Neural cell (in vitro differentiated cells): Measurements from ENCODE around the gene PNRC2. TPM values are rescaled to one million over a fixed set of nuclear protein-coding genes. Genes with fewer than 3 reads are reported as not detected.

Experiments
- H2AFZ ChIP-seq: fragments of 200-600, 300-800 bp; sonication (generic), shearing (Covaris generic); 2 replicates; pipeline ENCODE4 v1.6.0; 2014; ENCODE audit warnings: low read depth, mild to moderate bottlenecking, antibody characterized with exemption, low read length, moderate library complexity
- H3F3A ChIP-seq: fragments of 200-600 bp; shearing (Covaris generic); 2 replicates; pipeline ENCODE4 v1.6.1; 2016; ENCODE audit warnings: mild to moderate bottlenecking, moderate library complexity, mixed read lengths, antibody characterized with exemption, low read length; ENCODE audit not compliant: insufficient read depth, poor library complexity, severe bottlenecking
- H3K27ac ChIP-seq: fragments of 200-600, 300-800 bp; sonication (generic), shearing (Covaris generic); 2 replicates; pipeline ENCODE4 v1.5.1; 2014; ENCODE audit warnings: mild to moderate bottlenecking, low read length, moderate library complexity
- H3K27me3 ChIP-seq: fragments of 300-800, 200-600 bp; sonication (generic), shearing (Covaris generic); 2 replicates; pipeline ENCODE4 v1.6.0; 2014; ENCODE audit warnings: mild to moderate bottlenecking, low read depth, low read length, moderate library complexity; ENCODE audit not compliant: insufficient read depth
- H3K36me3 ChIP-seq: fragments of 300-800, 200-600 bp; sonication (generic), shearing (Covaris generic); 2 replicates; pipeline ENCODE4 v1.5.1; 2014; ENCODE audit warnings: mild to moderate bottlenecking, antibody characterized with exemption, low read length, moderate library complexity; ENCODE audit not compliant: insufficient read depth
- H3K4me2 ChIP-seq: fragments of 300-800, 200-600 bp; sonication (generic), shearing (Covaris generic); 2 replicates; pipeline ENCODE4 v1.6.0; 2014; ENCODE audit warnings: mild to moderate bottlenecking, low read length
- H3K4me3 ChIP-seq: fragments of 300-800, 200-600 bp; sonication (generic), shearing (Covaris generic); 2 replicates; pipeline ENCODE4 v1.5.1; 2014; ENCODE audit warnings: mild to moderate bottlenecking, low read length, moderate library complexity
- H3K79me2 ChIP-seq: fragments of 200-600 bp; shearing (Covaris generic); replicated peaks from 2 replicates; pipeline ENCODE4 v1.6.0; 2014; ENCODE audit warnings: mild to moderate bottlenecking, low read length, moderate library complexity; ENCODE audit not compliant: insufficient read depth
- H3K9ac ChIP-seq: fragments of 300-800, 200-600 bp; sonication (generic), shearing (Covaris generic); 2 replicates; pipeline ENCODE4 v1.6.1; 2016; ENCODE audit warnings: mild to moderate bottlenecking, low read length, mixed read lengths
- H3K9me2 ChIP-seq: fragments of 200-600 bp; shearing (Covaris generic); 2 replicates; pipeline ENCODE4 v1.6.1; 2016; ENCODE audit warnings: mild to moderate bottlenecking, low read length, mixed read lengths; ENCODE audit not compliant: insufficient read depth
- H3K9me3 ChIP-seq: fragments of 200-600, 300-800 bp; sonication (generic), shearing (Covaris generic); 2 replicates; pipeline ENCODE4 v1.6.1; 2016; ENCODE audit warnings: mild to moderate bottlenecking, mixed run types, low read length, moderate library complexity, mixed read lengths
- H4K20me1 ChIP-seq: fragments of 200-600 bp; shearing (Covaris generic); 2 replicates; pipeline ENCODE4 v1.6.1; 2016; ENCODE audit warnings: mild to moderate bottlenecking, mixed run types; ENCODE audit not compliant: insufficient read depth
- EP300 ChIP-seq: fragments of 450-650 bp; conservative IDR thresholded peaks from 2 replicates; pipeline ENCODE4 v1.6.1; 2014; ENCODE audit warnings: antibody characterized with exemption, mild to moderate bottlenecking, moderate library complexity; ENCODE audit not compliant: poor library complexity, severe bottlenecking
- EZH2 ChIP-seq: fragments of 200-600, 300-800 bp; shearing (Covaris generic), sonication (generic); IDR thresholded peaks from 2 replicates; pipeline ENCODE4 v1.6.1; 2014; ENCODE audit warnings: antibody characterized with exemption, low read length, borderline replicate concordance, mild to moderate bottlenecking; ENCODE audit not compliant: insufficient read depth, poor library complexity, severe bottlenecking
- MXI1 ChIP-seq: fragments of 450-650 bp; conservative IDR thresholded peaks from 2 replicates; pipeline ENCODE4 v1.6.1; 2014; ENCODE audit warnings: antibody characterized with exemption, mild to moderate bottlenecking; ENCODE audit not compliant: poor library complexity, severe bottlenecking
- POLR2AphosphoS5 ChIP-seq: IDR thresholded peaks from 2 replicates; pipeline ENCODE4 v1.6.1; 2012
- RAD21 ChIP-seq: fragments of 450-650 bp; conservative IDR thresholded peaks from 2 replicates; pipeline ENCODE4 v1.6.1; 2014; ENCODE audit warnings: antibody characterized with exemption, mild to moderate bottlenecking, moderate library complexity
- SMC3 ChIP-seq: fragments of 450-650 bp; conservative IDR thresholded peaks from 2 replicates; pipeline ENCODE4 v1.6.1; 2014; ENCODE audit warnings: antibody characterized with exemption, mild to moderate bottlenecking, moderate library complexity; ENCODE audit not compliant: poor library complexity
- TAF1 ChIP-seq: IDR thresholded peaks from 2 replicates; pipeline ENCODE4 v1.6.1; 2012; ENCODE audit warnings: low read depth
- polyA plus RNA-seq: library from polyadenylated mRNA; depleted of rRNA; stranded (reverse); fragments of >200 nt; gene quantifications from 2 replicates; pipeline ENCODE4 v1.2.3, GENCODE V29; 2014
- TF ChIP-seq, protein P1 (sequence below): fragments of 450-650 bp; IDR thresholded peaks from 2 replicates; pipeline ENCODE4 v1.5.1; 2014; ENCODE audit warnings: antibody characterized with exemption, mild to moderate bottlenecking, moderate library complexity; ENCODE audit not compliant: poor library complexity, severe bottlenecking
- TF ChIP-seq, protein P2 (sequence below): IDR thresholded peaks from 2 replicates; pipeline ENCODE4 v1.6.1; 2012; ENCODE audit warnings: borderline replicate concordance

Gene PNRC2
- polyA plus RNA-seq, 1 donor from 2014 or later: 97.1 TPM

DNA sequence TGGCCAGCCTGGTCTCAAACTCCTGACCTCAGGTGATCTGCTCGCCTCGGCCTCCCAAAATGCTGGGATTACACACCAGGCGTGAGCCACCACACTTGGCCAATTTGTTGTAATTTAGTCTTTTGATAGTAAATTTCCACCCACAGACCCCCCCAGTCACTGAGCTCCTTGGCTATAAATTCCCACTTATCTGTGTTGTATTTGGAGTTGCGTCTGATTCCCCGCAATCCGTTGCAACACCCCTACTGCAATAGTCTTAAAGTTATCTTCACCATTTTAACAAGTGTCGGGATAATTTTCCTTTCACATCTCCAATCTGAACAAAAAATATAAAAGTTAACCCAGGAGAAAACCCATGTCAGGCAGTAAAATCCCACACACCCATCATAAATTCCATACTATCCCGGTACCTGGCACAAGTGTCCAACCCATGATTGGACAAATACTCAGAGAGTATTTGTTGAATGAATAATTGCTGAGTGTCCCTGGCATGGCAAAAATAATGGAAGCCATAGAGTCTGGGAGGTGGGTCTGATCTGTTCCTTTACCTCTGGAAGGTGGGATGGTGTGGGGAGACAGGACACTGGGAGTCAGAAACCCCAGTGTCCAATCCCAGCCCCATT, 37.2 kb upstream of the PNRC2 start:
- H3K4me3 ChIP-seq: no peak overlapping the region
- no peak overlapping the region for H3K27ac ChIP-seq
- no peaks in the 10 kb centered on the region for H3K9me3 ChIP-seq
- no peaks in the 10 kb centered on the region for H3K36me3 ChIP-seq
- TF ChIP-seq EZH2: no peak
- TF ChIP-seq MXI1: no peak
- TF ChIP-seq, protein P1, sequence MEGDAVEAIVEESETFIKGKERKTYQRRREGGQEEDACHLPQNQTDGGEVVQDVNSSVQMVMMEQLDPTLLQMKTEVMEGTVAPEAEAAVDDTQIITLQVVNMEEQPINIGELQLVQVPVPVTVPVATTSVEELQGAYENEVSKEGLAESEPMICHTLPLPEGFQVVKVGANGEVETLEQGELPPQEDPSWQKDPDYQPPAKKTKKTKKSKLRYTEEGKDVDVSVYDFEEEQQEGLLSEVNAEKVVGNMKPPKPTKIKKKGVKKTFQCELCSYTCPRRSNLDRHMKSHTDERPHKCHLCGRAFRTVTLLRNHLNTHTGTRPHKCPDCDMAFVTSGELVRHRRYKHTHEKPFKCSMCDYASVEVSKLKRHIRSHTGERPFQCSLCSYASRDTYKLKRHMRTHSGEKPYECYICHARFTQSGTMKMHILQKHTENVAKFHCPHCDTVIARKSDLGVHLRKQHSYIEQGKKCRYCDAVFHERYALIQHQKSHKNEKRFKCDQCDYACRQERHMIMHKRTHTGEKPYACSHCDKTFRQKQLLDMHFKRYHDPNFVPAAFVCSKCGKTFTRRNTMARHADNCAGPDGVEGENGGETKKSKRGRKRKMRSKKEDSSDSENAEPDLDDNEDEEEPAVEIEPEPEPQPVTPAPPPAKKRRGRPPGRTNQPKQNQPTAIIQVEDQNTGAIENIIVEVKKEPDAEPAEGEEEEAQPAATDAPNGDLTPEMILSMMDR: no peak
- TF ChIP-seq RAD21: no peak
- TF ChIP-seq, protein P2, sequence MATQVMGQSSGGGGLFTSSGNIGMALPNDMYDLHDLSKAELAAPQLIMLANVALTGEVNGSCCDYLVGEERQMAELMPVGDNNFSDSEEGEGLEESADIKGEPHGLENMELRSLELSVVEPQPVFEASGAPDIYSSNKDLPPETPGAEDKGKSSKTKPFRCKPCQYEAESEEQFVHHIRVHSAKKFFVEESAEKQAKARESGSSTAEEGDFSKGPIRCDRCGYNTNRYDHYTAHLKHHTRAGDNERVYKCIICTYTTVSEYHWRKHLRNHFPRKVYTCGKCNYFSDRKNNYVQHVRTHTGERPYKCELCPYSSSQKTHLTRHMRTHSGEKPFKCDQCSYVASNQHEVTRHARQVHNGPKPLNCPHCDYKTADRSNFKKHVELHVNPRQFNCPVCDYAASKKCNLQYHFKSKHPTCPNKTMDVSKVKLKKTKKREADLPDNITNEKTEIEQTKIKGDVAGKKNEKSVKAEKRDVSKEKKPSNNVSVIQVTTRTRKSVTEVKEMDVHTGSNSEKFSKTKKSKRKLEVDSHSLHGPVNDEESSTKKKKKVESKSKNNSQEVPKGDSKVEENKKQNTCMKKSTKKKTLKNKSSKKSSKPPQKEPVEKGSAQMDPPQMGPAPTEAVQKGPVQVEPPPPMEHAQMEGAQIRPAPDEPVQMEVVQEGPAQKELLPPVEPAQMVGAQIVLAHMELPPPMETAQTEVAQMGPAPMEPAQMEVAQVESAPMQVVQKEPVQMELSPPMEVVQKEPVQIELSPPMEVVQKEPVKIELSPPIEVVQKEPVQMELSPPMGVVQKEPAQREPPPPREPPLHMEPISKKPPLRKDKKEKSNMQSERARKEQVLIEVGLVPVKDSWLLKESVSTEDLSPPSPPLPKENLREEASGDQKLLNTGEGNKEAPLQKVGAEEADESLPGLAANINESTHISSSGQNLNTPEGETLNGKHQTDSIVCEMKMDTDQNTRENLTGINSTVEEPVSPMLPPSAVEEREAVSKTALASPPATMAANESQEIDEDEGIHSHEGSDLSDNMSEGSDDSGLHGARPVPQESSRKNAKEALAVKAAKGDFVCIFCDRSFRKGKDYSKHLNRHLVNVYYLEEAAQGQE: no peak
- no peak for TF ChIP-seq POLR2AphosphoS5
- no peak for TF ChIP-seq TAF1
- no peak for TF ChIP-seq EP300
- no peak for TF ChIP-seq SMC3
- H3K9me2 ChIP-seq: no peaks in the 10 kb centered on the region
- no peak overlapping the region for H3K4me2 ChIP-seq
- no peaks in the 10 kb centered on the region for H3K79me2 ChIP-seq
- H2AFZ ChIP-seq: no peak overlapping the region
- H3K9ac ChIP-seq: no peak overlapping the region
- no peaks in the 10 kb centered on the region for H3K27me3 ChIP-seq
- H4K20me1 ChIP-seq: no peaks in the 10 kb centered on the region
- H3F3A ChIP-seq: no peaks in the 10 kb centered on the region

- Histone ChIP-seq H3K79me2 (no peaks in the 10 kb centered on the region), H3K4me2 (no peak overlapping the region), H3K9me2 (no peaks in the 10 kb centered on the region), H3F3A (no peaks in the 10 kb centered on the region), H3K36me3 (no peaks in the 10 kb centered on the region), H2AFZ (no peak overlapping the region), H3K9me3 (no peaks in the 10 kb centered on the region), H4K20me1 (no peaks in the 10 kb centered on the region), H3K9ac (no peak overlapping the region), H3K4me3 (no peak overlapping the region), H3K27ac (no peak overlapping the region), H3K27me3 (no peaks in the 10 kb centered on the region)
- TF ChIP-seq TAF1: no peak
- TF ChIP-seq MXI1: no peak
- TF ChIP-seq RAD21: no peak
- no peak for TF ChIP-seq EP300
- TF ChIP-seq POLR2AphosphoS5: no peak
Measured at GRCh38 chr1:23923592-23924499, 35.8 kb upstream of the PNRC2 start.
